Renal cortical epithelial cell (primary cell): ENCODE measurements around the gene TECPR2. TPM values are rescaled to one million over a fixed set of nuclear protein-coding genes. Genes with fewer than 3 reads are reported as not detected.
A peak's percentile ranks its signal among the peaks of the same experiment; 100 is the strongest.
"Not testable (repeated sequence)": the region's sequence is repeated elsewhere in the genome, so short reads cannot be mapped to it uniquely, and the experiment has no call there.

Experiments
- DNase-seq: peaks from one replicate; pipeline ENCODE4 v3.0.0-alpha.2; 2011; ENCODE audit warnings: low read depth
- total RNA-seq: library from RNA; depleted of rRNA; stranded (reverse); fragments of >200 nt; gene quantifications from 2 replicates; pipeline ENCODE4 v1.2.3, GENCODE V29; 2014

Gene TECPR2
- total RNA-seq, 1 donor from 2014 or later = 40.1 TPM

- DNase-seq = peak; percentile 61
Measured at GRCh38 chr14:102509746-102510615, 147.2 kb downstream of the TECPR2 start, which contains the start of gene ANKRD9. Gene ANKRD9 (minus strand): TSS chr14:102509776. CDS start chr14:102507889, 1,887 bp downstream.

DNA sequence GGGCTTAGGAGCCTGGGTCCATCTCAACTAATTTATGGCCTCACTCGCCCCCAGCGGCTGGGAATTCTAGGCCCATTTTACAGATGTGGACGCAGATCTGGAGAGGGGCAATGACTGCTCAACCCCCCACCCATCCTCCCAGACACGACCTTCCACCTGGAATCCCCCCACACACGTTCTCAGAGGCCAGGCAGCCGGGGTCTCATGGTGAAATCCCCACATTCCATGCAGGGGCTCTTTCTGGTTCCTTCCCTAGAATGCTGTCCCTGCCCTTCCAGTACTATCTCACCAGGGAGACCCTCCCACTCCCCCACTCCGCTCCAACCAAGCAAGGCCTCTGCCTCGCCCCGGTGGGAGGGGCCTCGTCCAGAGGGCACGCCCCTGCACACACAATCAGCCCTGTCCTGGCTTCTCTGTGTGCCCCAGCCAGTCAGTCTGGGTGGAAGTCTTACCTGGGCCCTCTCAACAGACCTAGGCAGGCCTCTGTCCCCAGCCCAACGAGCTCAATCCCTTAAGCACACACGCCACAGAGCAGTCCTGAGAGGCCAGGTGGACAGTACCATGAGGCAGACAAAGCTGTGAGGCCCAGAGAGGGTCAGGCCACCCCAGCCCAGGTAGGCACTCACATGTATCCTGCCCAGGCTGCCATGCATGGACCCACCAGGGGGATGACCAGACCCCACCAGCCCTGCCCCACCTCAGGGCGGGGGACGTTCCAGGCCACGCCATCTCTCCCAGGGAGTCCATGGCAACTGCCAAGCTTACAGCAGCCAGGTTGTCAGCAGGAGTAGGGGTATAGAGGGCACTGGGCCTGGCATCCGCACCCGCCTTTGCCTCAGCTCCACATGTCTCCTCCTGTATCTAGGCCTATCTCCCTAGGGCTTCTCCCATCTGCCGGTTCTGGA, 148.1 kb downstream of the TECPR2 start:
- no peak for DNase-seq

GRCh38 chr14:102511538-102511937, 148.8 kb downstream of the TECPR2 start:
- DNase-seq = no peak

- no peak for DNase-seq
Measured at GRCh38 chr14:102512793-102513300, 150.1 kb downstream of the TECPR2 start.

DNA sequence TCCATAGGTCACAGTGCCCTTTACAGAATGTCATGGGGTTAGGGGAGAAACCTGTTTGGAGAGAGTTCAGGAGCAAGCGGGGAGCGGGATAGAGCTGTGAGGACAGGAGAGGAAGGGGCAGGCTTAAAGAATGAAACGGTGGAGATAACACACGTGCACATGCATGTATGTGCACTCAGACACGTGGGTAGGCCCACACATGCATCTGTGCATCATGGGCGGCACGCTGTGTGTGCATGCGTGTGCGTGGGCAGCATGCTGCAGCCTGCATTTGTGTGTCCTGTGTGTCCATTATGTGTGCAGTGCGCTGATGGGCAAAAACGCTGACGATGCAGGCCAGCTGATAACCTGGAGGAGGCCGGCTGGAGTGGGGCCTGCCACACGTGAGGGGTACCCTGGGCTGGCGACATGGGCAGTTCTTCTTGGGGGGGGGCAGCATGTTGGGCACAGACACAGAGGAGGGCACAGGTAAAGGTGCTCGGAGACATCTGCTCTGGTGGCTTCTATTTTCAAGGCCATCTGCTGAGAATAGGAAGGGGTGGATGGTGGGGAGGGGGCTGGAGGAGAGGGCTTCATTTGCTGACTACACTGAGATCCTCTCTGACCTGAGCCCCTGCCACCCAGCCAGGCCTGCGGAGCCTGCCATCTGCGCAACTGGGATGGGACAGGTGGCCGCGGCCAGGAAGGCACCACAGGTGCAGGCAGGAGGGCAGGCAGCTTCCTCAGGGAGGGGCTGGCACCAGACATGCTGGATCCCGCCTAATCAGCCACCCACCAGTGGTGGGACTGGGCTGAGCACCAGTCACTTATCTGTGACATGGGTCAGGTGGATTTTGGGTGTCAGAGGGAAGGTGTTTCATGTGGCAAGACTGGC, 151.4 kb downstream of the TECPR2 start:
- no peak for DNase-seq

- DNase-seq = no peak
Measured at GRCh38 chr14:102514987-102515733, 152.4 kb downstream of the TECPR2 start.

DNA sequence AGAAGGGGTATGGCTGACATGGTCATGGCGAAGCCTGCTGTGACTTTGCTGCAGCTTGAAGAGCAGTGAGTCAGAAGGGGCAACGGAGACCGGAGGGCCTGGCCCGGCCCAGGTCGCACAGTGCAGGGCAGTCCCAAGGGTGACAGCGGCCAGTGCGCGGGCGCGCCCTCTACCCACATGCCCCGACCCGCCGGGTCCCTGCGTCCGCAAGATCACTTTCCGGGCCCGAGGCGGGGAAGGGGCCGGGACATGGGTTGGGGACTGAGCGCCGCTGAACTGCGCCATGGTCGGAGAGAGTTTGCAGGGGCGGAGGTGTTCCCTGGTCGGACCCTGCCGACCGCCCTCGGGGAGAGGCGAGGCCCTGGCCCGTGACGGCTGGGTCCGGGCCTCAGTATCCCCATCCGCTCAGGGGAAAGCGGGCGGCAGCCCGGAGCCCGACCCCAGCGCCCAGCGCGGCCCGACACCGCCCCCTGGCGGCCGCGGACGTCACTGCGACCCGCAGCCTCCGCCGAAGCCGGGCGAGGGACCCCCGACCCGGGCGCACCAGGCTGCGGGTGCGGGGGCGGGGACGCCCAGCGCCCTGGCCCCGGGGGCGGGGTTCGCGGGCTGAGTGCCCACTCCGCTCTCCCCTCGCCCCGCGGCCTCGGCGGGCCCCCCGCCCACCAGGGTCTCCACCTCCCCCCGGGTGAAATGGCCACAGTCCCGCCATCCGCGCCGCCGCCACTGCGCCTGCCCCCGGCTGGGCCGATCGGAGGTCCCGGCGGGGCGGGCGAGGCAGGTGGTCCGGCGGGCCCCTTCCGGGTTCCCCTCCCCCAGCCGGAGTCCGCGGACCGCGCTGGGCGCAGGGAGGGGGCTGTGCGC, 154.0 kb downstream of the TECPR2 start:
- no peak for DNase-seq

GRCh38 chr14:102517392-102518062, 154.8 kb downstream of the TECPR2 start:
- DNase-seq = no peak

GRCh38 chr14:102518063-102518648, 155.4 kb downstream of the TECPR2 start:
- no peak for DNase-seq

- not testable (repeated sequence) for DNase-seq
Measured at GRCh38 chr14:102519709-102520108, 157.0 kb downstream of the TECPR2 start.

DNA sequence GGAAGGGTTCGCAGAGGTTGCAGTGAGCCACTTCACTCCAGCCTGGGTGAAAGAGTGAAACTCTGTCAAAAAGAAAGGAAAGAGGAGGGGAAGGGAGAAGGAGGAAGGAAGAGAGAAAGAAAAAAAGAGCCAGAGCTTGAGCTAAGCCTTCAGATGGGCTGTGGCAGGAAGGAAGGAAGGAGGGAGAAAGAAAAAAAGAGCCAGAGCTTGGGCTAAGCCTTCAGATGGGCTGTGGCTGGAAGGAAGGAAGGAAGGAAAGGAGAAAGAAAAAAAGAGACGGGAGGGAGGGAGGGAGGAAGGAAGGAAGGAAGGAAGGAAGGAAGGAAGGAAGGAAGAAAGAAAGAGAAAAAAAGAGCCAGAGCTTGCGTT, 160.4 kb downstream of the TECPR2 start:
- no peak for DNase-seq

GRCh38 chr14:102523569-102524450, 161.1 kb downstream of the TECPR2 start:
- no peak for DNase-seq

- DNase-seq = peak; percentile 93
Measured at GRCh38 chr14:102524451-102525218, 161.9 kb downstream of the TECPR2 start.

DNA sequence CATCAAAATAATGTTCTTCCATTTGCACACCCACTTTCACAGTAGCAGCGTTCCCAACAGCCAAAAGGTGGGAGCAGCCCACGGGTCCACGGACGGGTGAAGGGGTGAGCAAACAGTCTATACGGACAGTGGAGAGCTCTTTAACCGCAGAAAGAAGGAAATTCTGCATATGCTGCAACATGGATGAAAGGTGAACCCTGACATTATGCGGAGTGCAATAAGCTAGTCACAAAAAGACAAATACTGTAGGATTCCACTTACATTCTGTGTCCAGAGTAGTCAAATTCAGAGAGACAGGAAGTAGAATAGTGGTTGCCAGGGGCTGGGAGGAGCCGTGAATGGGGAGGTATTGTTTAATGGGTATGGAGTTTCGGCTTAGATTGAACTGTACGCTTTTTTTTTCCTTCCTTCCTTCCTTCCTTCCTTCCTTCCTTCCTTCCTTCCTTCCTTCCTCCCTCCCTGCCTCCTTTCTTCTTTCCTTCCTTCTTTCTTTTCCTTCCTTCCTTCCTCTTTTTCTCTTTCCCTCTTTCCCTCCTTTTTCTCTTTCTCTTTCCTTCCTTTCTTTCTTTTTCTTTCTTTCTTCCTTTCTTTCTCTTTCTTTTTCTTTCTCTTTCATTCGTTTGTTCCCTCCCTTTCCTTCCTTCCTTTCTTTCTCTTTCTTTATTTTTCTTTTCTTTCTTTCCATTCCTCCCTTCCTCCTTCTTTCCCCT, 162.6 kb downstream of the TECPR2 start:
- peak; percentile 49 for DNase-seq

- DNase-seq = peak; percentile 25
Measured at GRCh38 chr14:102525929-102526497, 163.3 kb downstream of the TECPR2 start.
